ENCODE results near the gene MLF1. TPM values are rescaled to one million over a fixed set of nuclear protein-coding genes. Genes with fewer than 3 reads are reported as not detected.

The MLF1 gene
- total and polyA plus RNA-seq, 2 of the 4 experiments (the other 2 are of a cell fraction), result 4.7 to 5.2 TPM

- POLR2A ChIA-PET (ENCODE audit: unreplicated experiment), result no interaction called here
- Histone ChIP-seq H2AK9ac (replicated peaks; ENCODE audit: low read depth, low read length, poor library complexity) (no peak overlapping the region), H4K20me1 (ENCODE audit: insufficient read depth, low read length) (no peaks in the 10 kb centered on the region), H2BK120ac (ENCODE audit: low read depth, low read length) (no peak overlapping the region), H3K23ac (ENCODE audit: low read depth, low read length) (no peak overlapping the region), H3K27me3 (ENCODE audit: control insufficient read depth, insufficient read depth, low read length) (no peaks in the 10 kb centered on the region), H4K8ac (ENCODE audit: low read depth in 2 of 2, low read length in 2 of 2) (no peak overlapping the region), H3K14ac (replicated peaks; ENCODE audit: low read depth, low read length) (no peak overlapping the region), H3K4me1 (ENCODE audit: control insufficient read depth, insufficient read depth, low read length) (no peaks in the 10 kb centered on the region), H3K9me3 (ENCODE audit: control insufficient read depth, insufficient read depth, low read length) (no peaks in the 10 kb centered on the region), H3K27ac (ENCODE audit: insufficient read depth, low read length) (no peak overlapping the region), H4K5ac (ENCODE audit: low read depth, low read length) (no peak overlapping the region), H3K18ac (ENCODE audit: low read depth, low read length) (no peak overlapping the region), H3K36me3 (ENCODE audit: control insufficient read depth, insufficient read depth, low read length) (no peaks in the 10 kb centered on the region), H2BK20ac (ENCODE audit: low read depth, low read length) (no peak overlapping the region), H3K79me1 (ENCODE audit: low read depth in 1 of 2, low read length in 2 of 2) (no peaks in the 10 kb centered on the region), H3K4me3 (ENCODE audit: insufficient read depth, low read depth, low read length) (no peak overlapping the region), H2AFZ (replicated peaks; ENCODE audit: low read length, poor library complexity) (no peak overlapping the region), H2AK5ac (ENCODE audit: low read depth, low read length) (no peak overlapping the region), H3K56ac (ENCODE audit: extremely low read depth, insufficient read depth, low read length) (no peak overlapping the region), H3K9me1 (ENCODE audit: insufficient read depth, low read length) (no peaks in the 10 kb centered on the region), H3K4ac (ENCODE audit: low read depth, low read length) (no peak overlapping the region), H3K4me2 (ENCODE audit: low read depth, low read length) (no peak overlapping the region), H4K91ac (ENCODE audit: insufficient read depth, low read depth, low read length) (no peak overlapping the region), H2BK5ac (ENCODE audit: low read depth, low read length, poor library complexity, severe bottlenecking) (no peak overlapping the region), H3K9ac (ENCODE audit: low read depth, low read length) (no peak overlapping the region), H2BK15ac (ENCODE audit: low read depth, low read length) (no peak overlapping the region)
- CTCF ChIA-PET, result interaction anchor here (0.6 to 1.0 kb wide), 2 partner anchors 12 to 813 kb away, joined by 3 to 4 read pairs; partner anchors contain the start of gene GFM1
- in situ Hi-C loops (cut with MboI; ENCODE audit: low sequenced_read_pairs) (loop anchor here (25.0 kb wide), 1 partner anchor 630 kb away; no protein-coding TSS in a partner anchor), dilution Hi-C loops (cut with HindIII; ENCODE audit: low sequenced_read_pairs, unreplicated experiment) (no loop called here), intact Hi-C loops (cut with micrococcal nuclease) (no loop called here)
- no TSS peak for BruUV-seq (replicated peaks)
- ATAC-seq (ENCODE audit: low read depth) (no peak), DNase-seq (no peak)
- TF ChIP-seq FOS (IDR thresholded peaks at IDR 0.05; ENCODE audit: low read depth, low read length), result no peak
Observed at GRCh38 chr3:158631981-158632380, 61.0 kb downstream of the MLF1 start.
